Osteoblast (primary cell): ENCODE data around the gene ARHGAP23. TPM values are rescaled to one million over a fixed set of nuclear protein-coding genes. Genes with fewer than 3 reads are reported as not detected.

ENCODE experiments used
- DNase-seq: peaks from one replicate; pipeline ENCODE4 v3.0.0; 2011; ENCODE audit warnings: low spot score, mixed read lengths; ENCODE audit not compliant: insufficient read length; ENCODE audit errors: missing footprints
- H2AFZ ChIP-seq: 2 replicates; pipeline ENCODE4 v1.6.0; 2011; ENCODE audit warnings: mild to moderate bottlenecking, low read length
- H3K27ac ChIP-seq: 2 replicates; pipeline ENCODE4 v1.5.1; 2011; ENCODE audit warnings: mild to moderate bottlenecking, low read depth, low read length, moderate library complexity
- H3K27me3 ChIP-seq: 2 replicates; pipeline ENCODE4 v1.6.0; 2012; ENCODE audit warnings: mild to moderate bottlenecking, control low read depth, inconsistent platforms, low read length, moderate library complexity; ENCODE audit not compliant: insufficient read depth
- H3K36me3 ChIP-seq: 2 replicates; pipeline ENCODE4 v1.5.1; 2011; ENCODE audit warnings: mild to moderate bottlenecking, low read length, control low read depth, moderate library complexity; ENCODE audit not compliant: insufficient read depth
- H3K4me1 ChIP-seq: 2 replicates; pipeline ENCODE4 v1.5.1; 2011; ENCODE audit warnings: mild to moderate bottlenecking, low read length, control low read depth, moderate library complexity; ENCODE audit not compliant: insufficient read depth
- H3K4me2 ChIP-seq: 2 replicates; pipeline ENCODE4 v1.6.0; 2011; ENCODE audit warnings: mild to moderate bottlenecking, low read length; ENCODE audit not compliant: insufficient read depth
- H3K4me3 ChIP-seq: fragments of 200-600 bp; sonication (generic); 3 replicates; pipeline ENCODE4 v1.5.1; 2012; ENCODE audit warnings: mild to moderate bottlenecking, low read length, inconsistent platforms; ENCODE audit not compliant: insufficient read depth
- H3K79me2 ChIP-seq: 2 replicates; pipeline ENCODE4 v1.6.0; 2012; ENCODE audit warnings: mild to moderate bottlenecking, low read length, control low read depth, inconsistent platforms; ENCODE audit not compliant: insufficient read depth
- H3K9me3 ChIP-seq: 2 replicates; pipeline ENCODE4 v1.5.1; 2011; ENCODE audit warnings: low read depth, low read length, control low read depth
- H4K20me1 ChIP-seq: 2 replicates; pipeline ENCODE4 v1.6.0; 2012; ENCODE audit warnings: mild to moderate bottlenecking, low read length, control low read depth; ENCODE audit not compliant: insufficient read depth
- total RNA-seq: library from RNA; depleted of rRNA; stranded (reverse); fragments of >200 nt; gene quantifications from 2 replicates; pipeline ENCODE4 v1.2.3, GENCODE V29; 2012
- TF ChIP-seq, protein P1 (sequence below): IDR thresholded peaks from 2 replicates; pipeline ENCODE4 v1.5.1; 2011; ENCODE audit warnings: mild to moderate bottlenecking, low read depth, low read length, moderate library complexity; ENCODE audit errors: extremely low read depth

Gene ARHGAP23
- total RNA-seq, 1 donor: 47.0 TPM

DNA sequence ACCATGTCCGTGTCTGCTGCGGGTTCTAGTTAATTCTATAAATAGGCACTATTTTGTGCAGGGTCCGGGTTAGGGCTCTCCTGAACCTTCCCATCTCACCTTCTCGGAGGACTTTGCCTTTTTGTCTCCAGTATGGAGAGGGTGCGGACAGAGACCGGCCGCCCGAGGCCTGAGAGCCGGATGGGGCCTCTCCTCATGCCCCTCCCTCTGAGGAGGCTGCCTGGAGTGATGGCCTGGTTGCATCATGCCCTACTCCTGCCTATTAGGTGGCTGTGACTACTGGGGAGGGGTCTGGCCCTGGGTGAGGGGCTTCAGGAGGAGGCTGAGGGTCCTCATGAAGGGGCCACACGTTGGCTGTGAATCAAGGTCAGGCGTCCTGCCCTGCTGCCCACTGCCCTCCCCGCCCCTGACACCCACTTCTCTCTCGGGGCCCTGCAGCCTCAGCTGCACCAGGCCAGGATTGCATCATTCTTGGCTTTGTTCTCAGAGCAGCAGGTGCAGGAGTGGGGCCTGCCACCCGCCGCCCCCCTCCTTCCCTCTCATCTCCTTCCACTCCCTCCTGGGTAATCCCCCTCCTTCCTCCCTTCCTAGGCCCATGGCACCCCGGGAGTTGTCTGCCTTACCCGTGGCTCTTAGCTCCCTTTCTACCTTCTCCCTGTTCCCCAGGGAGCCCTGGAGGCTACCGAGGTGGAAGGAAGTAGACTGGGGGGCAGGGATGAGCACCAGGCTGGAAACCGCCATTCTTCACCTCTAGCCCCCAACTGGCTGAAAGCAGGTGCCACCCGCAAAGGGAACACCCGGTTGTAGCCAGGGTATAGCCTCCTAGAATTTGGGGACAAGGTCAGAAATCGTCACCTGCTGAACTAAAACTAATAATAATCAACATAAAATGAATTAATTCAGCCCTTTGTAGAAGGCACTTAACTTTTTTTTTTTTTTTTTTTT lies 12.7 kb upstream of the ARHGAP23 start:
- no peaks in the 10 kb centered on the region for H3K36me3 ChIP-seq
- H4K20me1 ChIP-seq: no peaks in the 10 kb centered on the region
- H3K4me1 ChIP-seq: peaks cover 9% of the 10 kb centered on the region
- H3K9me3 ChIP-seq: no peaks in the 10 kb centered on the region
- no peak overlapping the region for H3K27ac ChIP-seq
- TF ChIP-seq, protein P1, sequence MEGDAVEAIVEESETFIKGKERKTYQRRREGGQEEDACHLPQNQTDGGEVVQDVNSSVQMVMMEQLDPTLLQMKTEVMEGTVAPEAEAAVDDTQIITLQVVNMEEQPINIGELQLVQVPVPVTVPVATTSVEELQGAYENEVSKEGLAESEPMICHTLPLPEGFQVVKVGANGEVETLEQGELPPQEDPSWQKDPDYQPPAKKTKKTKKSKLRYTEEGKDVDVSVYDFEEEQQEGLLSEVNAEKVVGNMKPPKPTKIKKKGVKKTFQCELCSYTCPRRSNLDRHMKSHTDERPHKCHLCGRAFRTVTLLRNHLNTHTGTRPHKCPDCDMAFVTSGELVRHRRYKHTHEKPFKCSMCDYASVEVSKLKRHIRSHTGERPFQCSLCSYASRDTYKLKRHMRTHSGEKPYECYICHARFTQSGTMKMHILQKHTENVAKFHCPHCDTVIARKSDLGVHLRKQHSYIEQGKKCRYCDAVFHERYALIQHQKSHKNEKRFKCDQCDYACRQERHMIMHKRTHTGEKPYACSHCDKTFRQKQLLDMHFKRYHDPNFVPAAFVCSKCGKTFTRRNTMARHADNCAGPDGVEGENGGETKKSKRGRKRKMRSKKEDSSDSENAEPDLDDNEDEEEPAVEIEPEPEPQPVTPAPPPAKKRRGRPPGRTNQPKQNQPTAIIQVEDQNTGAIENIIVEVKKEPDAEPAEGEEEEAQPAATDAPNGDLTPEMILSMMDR: no peak
- H3K4me2 ChIP-seq: peak overlapping the region; percentile 83
- no peaks in the 10 kb centered on the region for H3K79me2 ChIP-seq
- H3K27me3 ChIP-seq: peaks cover 28% of the 10 kb centered on the region
- peak overlapping the region; percentile 65 for H3K4me3 ChIP-seq
- DNase-seq: peak; percentile 97
- H2AFZ ChIP-seq: peak overlapping the region; percentile 86

DNA sequence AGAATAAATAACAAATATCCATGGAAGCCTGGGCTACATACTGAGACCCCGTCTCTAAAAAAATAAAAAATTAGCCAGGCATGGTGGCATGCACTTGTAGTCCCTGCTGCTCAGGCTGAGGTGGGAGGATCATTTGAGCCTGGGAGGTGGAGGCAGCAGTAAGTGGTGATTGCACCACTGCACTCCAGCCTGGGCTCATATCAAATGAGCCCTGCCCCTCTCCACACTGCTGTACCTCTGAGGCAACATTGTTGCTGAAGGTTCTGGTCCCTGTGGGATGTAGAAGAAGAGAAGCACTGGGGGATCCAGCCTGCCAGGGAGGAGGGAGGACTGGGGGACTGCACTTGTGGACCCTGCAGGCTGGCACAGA lies 11.4 kb upstream of the ARHGAP23 start:
- TF ChIP-seq, protein P1: no peak
- Histone ChIP-seq H3K27me3 (peaks cover 28% of the 10 kb centered on the region), H2AFZ (no peak overlapping the region), H4K20me1 (no peaks in the 10 kb centered on the region), H3K27ac (no peak overlapping the region), H3K4me2 (no peak overlapping the region), H3K36me3 (no peaks in the 10 kb centered on the region), H3K9me3 (no peaks in the 10 kb centered on the region), H3K79me2 (no peaks in the 10 kb centered on the region), H3K4me3 (no peak overlapping the region), H3K4me1 (peaks cover 21% of the 10 kb centered on the region)
- DNase-seq: peak; percentile 83

DNA sequence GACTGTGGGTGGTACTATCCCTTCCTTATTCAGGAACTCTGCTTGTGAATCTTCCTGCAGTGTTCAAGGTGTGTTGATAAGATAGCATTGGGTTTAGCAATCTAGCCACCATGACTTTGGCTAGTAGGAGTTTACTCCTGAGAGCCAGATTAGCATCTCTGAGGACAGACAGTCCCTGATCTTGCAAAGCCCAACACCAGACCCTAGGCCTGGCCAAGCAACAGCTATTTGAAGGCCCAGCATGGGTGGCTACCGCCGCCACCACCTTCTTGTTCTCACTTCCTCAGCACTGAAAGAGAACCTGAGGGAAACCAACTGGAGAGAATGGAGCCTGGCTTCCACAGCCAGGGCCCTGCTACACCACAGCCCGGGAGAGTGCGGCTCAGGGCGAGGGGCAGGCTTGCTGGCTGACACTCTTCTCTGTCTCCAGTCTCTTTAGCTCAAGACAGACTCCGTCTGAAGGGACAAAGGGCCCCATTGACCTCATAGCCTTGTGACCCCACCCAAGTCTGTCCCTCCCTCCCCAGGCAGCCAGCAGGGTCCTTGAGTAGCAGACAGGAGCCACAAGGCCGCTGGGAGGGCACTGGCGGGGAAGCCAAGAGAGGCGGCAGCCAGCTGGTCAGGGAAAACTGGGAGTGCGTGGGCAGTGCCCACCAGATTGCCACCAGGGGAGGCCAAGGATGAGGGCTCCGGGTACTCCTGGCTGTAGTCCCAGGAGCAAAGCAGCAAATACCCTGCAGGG lies 10.9 kb upstream of the ARHGAP23 start:
- H3K79me2 ChIP-seq: no peaks in the 10 kb centered on the region
- TF ChIP-seq, protein P1: no peak
- peaks cover 28% of the 10 kb centered on the region for H3K27me3 ChIP-seq
- no peaks in the 10 kb centered on the region for H3K9me3 ChIP-seq
- no peak overlapping the region for H2AFZ ChIP-seq
- H3K36me3 ChIP-seq: no peaks in the 10 kb centered on the region
- no peak overlapping the region for H3K27ac ChIP-seq
- H3K4me1 ChIP-seq: peaks cover 24% of the 10 kb centered on the region
- peak; percentile 62 for DNase-seq
- no peaks in the 10 kb centered on the region for H4K20me1 ChIP-seq
- H3K4me2 ChIP-seq: no peak overlapping the region
- no peak overlapping the region for H3K4me3 ChIP-seq
